AG10803 (cell line): Measurements from ENCODE around the gene SNX5.

Source experiments
- DNase-seq: peaks from one replicate; pipeline ENCODE4 v3.0.0; 2010; ENCODE audit warnings: low read depth
- H3K4me3 ChIP-seq: 2 replicates; pipeline ENCODE4 v1.5.1; 2011; ENCODE audit warnings: mild to moderate bottlenecking, low read length, control low read depth
- CTCF ChIP-seq: conservative IDR thresholded peaks from 2 replicates; pipeline ENCODE4 v1.5.1; 2011; ENCODE audit warnings: mild to moderate bottlenecking, low read length, control low read depth, inconsistent platforms

Gene SNX5

GRCh38 chr20:17968366-17969277 lies at the start of gene SNX5, which contains the start of gene MGME1:
Gene SNX5, minus strand, starts transcription at chr20:17968794. Its CDS starts 369 bp downstream, at chr20:17968425.
Gene MGME1, plus strand, starts transcription at chr20:17969018. Its CDS starts 842 bp downstream, at chr20:17969860.
- peak; percentile 99 for DNase-seq
- H3K4me3 ChIP-seq, result peak within 1 kb of the TSS; percentile 95
- TF ChIP-seq CTCF, result no peak

- no peak for DNase-seq
- H3K4me3 ChIP-seq, result no peak overlapping the region
- TF ChIP-seq CTCF, result no peak
Measured at GRCh38 chr20:18018100-18018499, 49.5 kb upstream of the SNX5 start.

GRCh38 chr20:18016772-18017171 lies 48.2 kb upstream of the SNX5 start:
- DNase-seq, result no peak
- no peak overlapping the region for H3K4me3 ChIP-seq
- no peak for TF ChIP-seq CTCF

GRCh38 chr20:18014411-18014810 lies 45.8 kb upstream of the SNX5 start:
- H3K4me3 ChIP-seq, result no peak overlapping the region
- DNase-seq, result no peak
- TF ChIP-seq CTCF, result no peak

DNA sequence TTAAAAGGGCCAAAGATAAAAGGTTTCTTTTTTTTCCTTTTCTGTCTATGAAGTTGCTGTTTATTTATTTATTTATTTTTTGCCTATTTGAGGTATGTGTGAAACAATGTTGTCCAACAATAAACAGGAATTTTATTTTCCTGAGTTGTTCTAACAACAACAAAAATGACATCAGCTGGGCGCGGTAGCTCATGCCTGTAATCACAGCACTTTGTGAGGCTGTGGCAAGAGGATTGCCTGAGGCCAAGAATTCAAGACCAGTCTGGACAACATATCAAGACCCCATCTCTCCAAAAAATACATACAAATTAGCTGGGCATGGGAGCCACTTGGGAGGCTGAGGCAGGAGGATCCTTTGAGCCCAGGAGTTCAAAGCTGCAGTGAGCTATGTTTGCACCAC lies 44.3 kb upstream of the SNX5 start:
- TF ChIP-seq CTCF, result no peak
- H3K4me3 ChIP-seq, result no peak overlapping the region
- no peak for DNase-seq

- no peak for TF ChIP-seq CTCF
- no peak for DNase-seq
- H3K4me3 ChIP-seq, result no peak overlapping the region
Measured at GRCh38 chr20:18011951-18012645, 43.5 kb upstream of the SNX5 start.

GRCh38 chr20:18011482-18011881 lies 42.9 kb upstream of the SNX5 start:
- no peak for TF ChIP-seq CTCF
- H3K4me3 ChIP-seq, result no peak overlapping the region
- DNase-seq, result no peak
